Stimulated activated CD8-positive, alpha-beta memory T cell treated with anti-CD3 and anti-CD28 coated beads, Interleukin-15, amount 100 ng/mL, for 48 hours (primary cell): ENCODE measurements around the gene ANKZF1.
"Not testable (repeated sequence)": the region's sequence is repeated elsewhere in the genome, so short reads cannot be mapped to it uniquely, and the experiment has no call there.

Source experiments
- DNase-seq, 2 donors: peaks; one replicate each; pipeline ENCODE4 v3.0.0-alpha.2; 2020; ENCODE audit warnings: low read depth in 2 of 2

The ANKZF1 gene

GRCh38 chr2:219229305-219230058 lies at the start of gene ANKZF1, which contains the start of gene ATG9A:
TSS of gene ANKZF1 (plus strand) at chr2:219229806. CDS start at chr2:219230258, 452 bp downstream.
TSS of gene ATG9A (minus strand) at chr2:219229636. CDS start at chr2:219228024, 1,612 bp downstream.
- DNase-seq, result peak; percentile 99

- DNase-seq, result no peak
Observed at GRCh38 chr2:219180961-219181360, 48.6 kb upstream of the ANKZF1 start.

- no peak for DNase-seq
Observed at GRCh38 chr2:219181531-219181930, 48.1 kb upstream of the ANKZF1 start.

GRCh38 chr2:219182331-219183150 lies 47.1 kb upstream of the ANKZF1 start:
- no peak for DNase-seq

GRCh38 chr2:219183151-219183772 lies 46.3 kb upstream of the ANKZF1 start:
- DNase-seq, result no peak

GRCh38 chr2:219184121-219184520 lies 45.5 kb upstream of the ANKZF1 start:
- DNase-seq, result no peak

GRCh38 chr2:219186754-219187456 lies 42.7 kb upstream of the ANKZF1 start:
- no peak for DNase-seq

- no peak for DNase-seq
Observed at GRCh38 chr2:219197388-219197787, 32.2 kb upstream of the ANKZF1 start.

- DNase-seq, result no peak
Observed at GRCh38 chr2:219198974-219199373, 30.6 kb upstream of the ANKZF1 start.

- DNase-seq, result no peak
Observed at GRCh38 chr2:219199470-219200211, 30.0 kb upstream of the ANKZF1 start.

- not testable (repeated sequence) for DNase-seq
Observed at GRCh38 chr2:219200502-219201326, 28.9 kb upstream of the ANKZF1 start.

GRCh38 chr2:219201331-219201730 lies 28.3 kb upstream of the ANKZF1 start:
- DNase-seq, result not testable (repeated sequence)

- no peak for DNase-seq
Observed at GRCh38 chr2:219204425-219205164, 25.0 kb upstream of the ANKZF1 start.

GRCh38 chr2:219205165-219205538 lies 24.5 kb upstream of the ANKZF1 start:
- no peak for DNase-seq

- DNase-seq, result no peak
Observed at GRCh38 chr2:219205981-219206327, 23.7 kb upstream of the ANKZF1 start.

- peak; percentile 93 for DNase-seq
Observed at GRCh38 chr2:219206328-219207133, 23.1 kb upstream of the ANKZF1 start, which contains the start of gene ZFAND2B. TSS of gene ZFAND2B (plus strand) at chr2:219206782. CDS start at chr2:219206988, 206 bp downstream.

- DNase-seq, result no peak
Observed at GRCh38 chr2:219207134-219207883, 22.3 kb upstream of the ANKZF1 start.
